Heart left ventricle (tissue), 13 donors: ENCODE results near the gene PMCH.

Experiments
- POLR2A ChIP-seq, 2 donors: fragments of 450-650 bp; IDR thresholded peaks; one replicate each; pipeline ENCODE4 v1.6.1; 2017; ENCODE audit warnings: antibody characterized with exemption in 2 of 2, mild to moderate bottlenecking in 2 of 2, moderate library complexity in 2 of 2
- TF ChIP-seq, protein P1 (sequence below), 12 donors: fragments of 200-600 bp; sonication (generic) in 4 of 12; IDR thresholded peaks; one replicate each; pipeline versions ENCODE4 v1.5.0 to v1.8.0; 2018 to 2022; ENCODE audit warnings: antibody characterized with exemption in 12 of 12, mild to moderate bottlenecking in 5 of 12
- donor health status: ischemic (EF 13 %, LVEDD 7.1; RV severe dilation, severe dysfunction).
- donor health status: DM: no; HTN: yes; CAD: no.
- donor health status: DM: no; HTN: no; CAD: no.
- donor health status: ischemic (EF 25% LVEDD 6.9; RV normal size, moderate dysfunction).
- donor health status: ischemic (EF 25% LVEDD 5.7; RV mildly dilated, moderate dysfunction).
- donor health status: ischemic (EF 35%, LVEDD 5.7; RV mildly dilated, moderate dysfunction).
- donor health status: nonischemic (EF 11% LVEDD 7.7; RV severe dilation, severe dysfunction).
- donor health status: DM: yes; HTN: yes; CAD: no.
- donor health status: PGD.
- donor health status: ischemic (EF 29% LVEDD 5.4; RV normal size, mild dysfunction).
- donor health status: nonischemic (EF 23%, LVEDD 6.1; RV moderate dilation, normal function).

DNA sequence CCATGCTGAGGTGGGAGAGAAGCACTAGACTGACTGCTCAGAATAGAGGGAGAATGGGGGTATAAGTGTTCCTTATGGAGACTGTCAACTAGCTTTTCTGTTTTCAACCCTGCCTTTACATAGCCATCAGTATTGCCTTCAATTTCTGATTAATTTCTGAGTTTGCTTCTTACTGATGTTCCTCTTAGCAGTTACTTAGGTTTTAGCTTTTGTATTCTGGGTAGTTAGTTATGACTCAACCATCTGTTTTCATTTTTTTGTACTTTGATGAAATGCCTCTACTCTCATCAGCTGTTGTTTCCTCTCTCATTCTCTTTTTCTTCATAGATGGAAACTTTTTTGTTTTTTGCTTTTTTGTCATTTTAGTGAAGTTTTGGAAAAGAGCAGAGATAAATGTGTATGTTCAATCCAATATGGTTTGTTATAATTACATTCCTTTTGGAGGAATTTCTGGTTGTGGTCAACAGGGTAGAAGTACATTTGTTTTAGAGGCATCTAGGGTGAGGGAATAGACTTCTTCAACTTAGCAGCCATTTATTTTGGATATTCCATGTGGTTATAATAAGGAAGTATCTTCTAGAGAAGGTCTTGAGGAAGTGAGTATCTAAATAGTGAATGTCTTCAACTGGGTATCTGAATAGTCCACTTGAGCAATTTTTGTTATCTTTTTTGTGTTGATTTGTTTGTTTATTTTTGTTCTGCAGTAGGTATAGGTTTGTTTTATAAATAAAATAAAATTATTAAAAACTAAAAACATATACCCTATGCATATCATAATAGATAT lies 29.6 kb downstream of the PMCH start:
- TF ChIP-seq, protein P1, sequence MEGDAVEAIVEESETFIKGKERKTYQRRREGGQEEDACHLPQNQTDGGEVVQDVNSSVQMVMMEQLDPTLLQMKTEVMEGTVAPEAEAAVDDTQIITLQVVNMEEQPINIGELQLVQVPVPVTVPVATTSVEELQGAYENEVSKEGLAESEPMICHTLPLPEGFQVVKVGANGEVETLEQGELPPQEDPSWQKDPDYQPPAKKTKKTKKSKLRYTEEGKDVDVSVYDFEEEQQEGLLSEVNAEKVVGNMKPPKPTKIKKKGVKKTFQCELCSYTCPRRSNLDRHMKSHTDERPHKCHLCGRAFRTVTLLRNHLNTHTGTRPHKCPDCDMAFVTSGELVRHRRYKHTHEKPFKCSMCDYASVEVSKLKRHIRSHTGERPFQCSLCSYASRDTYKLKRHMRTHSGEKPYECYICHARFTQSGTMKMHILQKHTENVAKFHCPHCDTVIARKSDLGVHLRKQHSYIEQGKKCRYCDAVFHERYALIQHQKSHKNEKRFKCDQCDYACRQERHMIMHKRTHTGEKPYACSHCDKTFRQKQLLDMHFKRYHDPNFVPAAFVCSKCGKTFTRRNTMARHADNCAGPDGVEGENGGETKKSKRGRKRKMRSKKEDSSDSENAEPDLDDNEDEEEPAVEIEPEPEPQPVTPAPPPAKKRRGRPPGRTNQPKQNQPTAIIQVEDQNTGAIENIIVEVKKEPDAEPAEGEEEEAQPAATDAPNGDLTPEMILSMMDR (IDR thresholded peaks at IDR 0.05) = no peak
- no peak for TF ChIP-seq POLR2A (IDR thresholded peaks at IDR 0.05)
